ENCODE data around the gene CTBS. TPM values are rescaled to one million over a fixed set of nuclear protein-coding genes. Genes with fewer than 3 reads are reported as not detected.
A peak's percentile ranks its signal among the peaks of the same experiment; 100 is the strongest.

CTBS gene
- total and polyA plus RNA-seq, 2 of the 13 experiments (the other 11 are each of a cell fraction or from before 2014, with no cell fraction given) = 4.7 to 12.4 TPM

DNA sequence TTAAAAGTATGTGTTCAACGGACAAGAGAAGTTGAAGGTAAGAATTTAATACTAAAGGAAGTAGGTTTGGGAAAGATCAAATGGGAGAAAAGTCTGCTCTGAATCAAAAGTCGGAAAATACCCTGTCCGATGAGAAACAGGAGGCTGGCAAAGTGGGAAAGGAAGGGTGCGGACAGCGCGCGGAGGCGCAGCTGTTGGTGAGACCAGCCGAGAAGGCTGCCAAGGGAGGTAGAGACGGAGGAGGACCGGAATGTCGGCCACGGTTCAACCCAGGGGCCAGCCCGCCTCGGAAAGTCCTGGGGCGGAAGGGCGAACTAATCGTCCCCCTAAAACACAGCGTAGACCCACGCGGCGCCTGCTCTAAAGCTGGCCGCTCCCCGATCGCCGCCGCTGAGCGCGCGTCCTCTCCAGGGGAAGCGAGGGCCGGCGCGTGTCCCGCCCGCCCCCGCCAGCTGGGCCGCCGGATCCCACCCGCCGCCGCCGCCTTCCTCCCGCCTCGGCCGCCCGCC, 68.7 kb downstream of the CTBS start:
- WGBS (ENCODE audit: low lambda C conversion rate) = under 1% methylated on average over 13 of the region's 47 CpGs
- Histone ChIP-seq H3K4me1 (ENCODE audit: insufficient read depth, low read length) (peaks cover 56% of the 10 kb centered on the region), H3K27me3 (ENCODE audit: control insufficient read depth in 1 of 2, insufficient read depth in 2 of 2, low read length in 2 of 2) (no peaks in the 10 kb centered on the region), H3K4me2 (ENCODE audit: low read depth, low read length) (peak overlapping the region; percentile 96), H3K9me3 (ENCODE audit: low read length) (no peaks in the 10 kb centered on the region), H4K20me1 (ENCODE audit: insufficient read depth, low read length) (peaks cover 43% of the 10 kb centered on the region), H3K27ac (ENCODE audit: extremely low read length, insufficient read depth, low read length) (peak overlapping the region; percentile 99), H2AFZ (ENCODE audit: low read length) (no peak overlapping the region), H3K9ac (ENCODE audit: insufficient read depth, low read depth, low read length) (peak overlapping the region; percentile 99), H3K36me3 (replicated peaks in 1 of 2; ENCODE audit: control insufficient read depth in 1 of 2, insufficient read depth in 2 of 2, low read length in 2 of 2) (peaks cover 2 to 10% of the 10 kb centered on the region in 2 experiments; a peak in 3 of 5 replicates), H3K4me3 (replicated peaks in 1 of 3; ENCODE audit: insufficient read depth in 1 of 3, low read depth in 2 of 3, low read length in 3 of 3) (peak overlapping the region; percentile 92 to 97 (median 97)), H3K79me2 (ENCODE audit: insufficient read depth, low read length) (peaks cover 54% of the 10 kb centered on the region)
- TSS peak; percentile 51 for BruUV-seq (replicated peaks)
- ChIA-PET POLR2A (interaction anchor here (1.0 to 4.9 kb wide), 12 partner anchors 9 to 1066 kb away, joined by 3 to 90 read pairs (median 5); partner anchors contain the start of genes CTBS and RPF1), CTCF (ENCODE audit: low intra/inter-chr PET ratio, low total read pairs) (no interaction called here)
- ATAC-seq (peak; percentile 55), FAIRE-seq (no peak), DNase-seq (ENCODE audit: low spot score) (no peak)
- in situ Hi-C loops (cut with HindIII; ENCODE audit: extremely low pct_ligation_motif_present, low pct_unique_long_range_greater_than_20kb) (loop anchor here (5.0 kb wide), 1 partner anchor 67 kb away; the partner anchor contains the start of gene CTBS), intact Hi-C loops (cut with micrococcal nuclease; ENCODE audit: unreplicated experiment) (loop anchor here (2.0 to 5.0 kb wide), 2 partner anchors 37 to 69 kb away; partner anchors contain the start of gene CTBS)
- TF ChIP-seq TBL1XR1 (IDR thresholded peaks at IDR 0.05; ENCODE audit: borderline replicate concordance, low read length, partially characterized antibody) (peak; percentile 0), CBFB (CRISPR knock-in tag; IDR thresholded peaks at IDR 0.05) (no peak), ZNF567 (CRISPR knock-in tag; IDR thresholded peaks at IDR 0.05; ENCODE audit: borderline replicate concordance) (no peak), HHEX (CRISPR knock-in tag; IDR thresholded peaks at IDR 0.05) (no peak), TBX2 (CRISPR knock-in tag; IDR thresholded peaks at IDR 0.05; ENCODE audit: borderline replicate concordance) (peak; percentile 29; the same call in 1 of the 2 replicates), AGO2 (optimal IDR thresholded peaks at IDR 0.05; ENCODE audit: low read depth, low read length) (peak; percentile 76), BRD4 (CRISPR knock-in tag; IDR thresholded peaks at IDR 0.05) (0 out of 2 replicates have a peak, but pooled peaks have one; percentile 53), ZNF782 (CRISPR knock-in tag; IDR thresholded peaks at IDR 0.05; ENCODE audit: borderline replicate concordance) (0 out of 2 replicates have a peak, but pooled peaks have one; percentile 39), NFE2L1 (CRISPR knock-in tag; IDR thresholded peaks at IDR 0.05; ENCODE audit: borderline replicate concordance) (no peak)
- TF ChIP-seq, protein P1, sequence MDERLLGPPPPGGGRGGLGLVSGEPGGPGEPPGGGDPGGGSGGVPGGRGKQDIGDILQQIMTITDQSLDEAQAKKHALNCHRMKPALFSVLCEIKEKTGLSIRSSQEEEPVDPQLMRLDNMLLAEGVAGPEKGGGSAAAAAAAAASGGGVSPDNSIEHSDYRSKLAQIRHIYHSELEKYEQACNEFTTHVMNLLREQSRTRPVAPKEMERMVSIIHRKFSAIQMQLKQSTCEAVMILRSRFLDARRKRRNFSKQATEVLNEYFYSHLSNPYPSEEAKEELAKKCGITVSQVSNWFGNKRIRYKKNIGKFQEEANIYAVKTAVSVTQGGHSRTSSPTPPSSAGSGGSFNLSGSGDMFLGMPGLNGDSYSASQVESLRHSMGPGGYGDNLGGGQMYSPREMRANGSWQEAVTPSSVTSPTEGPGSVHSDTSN (CRISPR knock-in tag; IDR thresholded peaks at IDR 0.05) = no peak
- TF ChIP-seq, protein P2, sequence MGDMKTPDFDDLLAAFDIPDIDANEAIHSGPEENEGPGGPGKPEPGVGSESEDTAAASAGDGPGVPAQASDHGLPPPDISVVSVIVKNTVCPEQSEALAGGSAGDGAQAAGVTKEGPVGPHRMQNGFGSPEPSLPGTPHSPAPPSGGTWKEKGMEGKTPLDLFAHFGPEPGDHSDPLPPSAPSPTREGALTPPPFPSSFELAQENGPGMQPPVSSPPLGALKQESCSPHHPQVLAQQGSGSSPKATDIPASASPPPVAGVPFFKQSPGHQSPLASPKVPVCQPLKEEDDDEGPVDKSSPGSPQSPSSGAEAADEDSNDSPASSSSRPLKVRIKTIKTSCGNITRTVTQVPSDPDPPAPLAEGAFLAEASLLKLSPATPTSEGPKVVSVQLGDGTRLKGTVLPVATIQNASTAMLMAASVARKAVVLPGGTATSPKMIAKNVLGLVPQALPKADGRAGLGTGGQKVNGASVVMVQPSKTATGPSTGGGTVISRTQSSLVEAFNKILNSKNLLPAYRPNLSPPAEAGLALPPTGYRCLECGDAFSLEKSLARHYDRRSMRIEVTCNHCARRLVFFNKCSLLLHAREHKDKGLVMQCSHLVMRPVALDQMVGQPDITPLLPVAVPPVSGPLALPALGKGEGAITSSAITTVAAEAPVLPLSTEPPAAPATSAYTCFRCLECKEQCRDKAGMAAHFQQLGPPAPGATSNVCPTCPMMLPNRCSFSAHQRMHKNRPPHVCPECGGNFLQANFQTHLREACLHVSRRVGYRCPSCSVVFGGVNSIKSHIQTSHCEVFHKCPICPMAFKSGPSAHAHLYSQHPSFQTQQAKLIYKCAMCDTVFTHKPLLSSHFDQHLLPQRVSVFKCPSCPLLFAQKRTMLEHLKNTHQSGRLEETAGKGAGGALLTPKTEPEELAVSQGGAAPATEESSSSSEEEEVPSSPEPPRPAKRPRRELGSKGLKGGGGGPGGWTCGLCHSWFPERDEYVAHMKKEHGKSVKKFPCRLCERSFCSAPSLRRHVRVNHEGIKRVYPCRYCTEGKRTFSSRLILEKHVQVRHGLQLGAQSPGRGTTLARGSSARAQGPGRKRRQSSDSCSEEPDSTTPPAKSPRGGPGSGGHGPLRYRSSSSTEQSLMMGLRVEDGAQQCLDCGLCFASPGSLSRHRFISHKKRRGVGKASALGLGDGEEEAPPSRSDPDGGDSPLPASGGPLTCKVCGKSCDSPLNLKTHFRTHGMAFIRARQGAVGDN (CRISPR knock-in tag; IDR thresholded peaks at IDR 0.05) = peak; percentile 7; the same call in 1 of the 2 replicates
- TF ChIP-seq, protein P3, sequence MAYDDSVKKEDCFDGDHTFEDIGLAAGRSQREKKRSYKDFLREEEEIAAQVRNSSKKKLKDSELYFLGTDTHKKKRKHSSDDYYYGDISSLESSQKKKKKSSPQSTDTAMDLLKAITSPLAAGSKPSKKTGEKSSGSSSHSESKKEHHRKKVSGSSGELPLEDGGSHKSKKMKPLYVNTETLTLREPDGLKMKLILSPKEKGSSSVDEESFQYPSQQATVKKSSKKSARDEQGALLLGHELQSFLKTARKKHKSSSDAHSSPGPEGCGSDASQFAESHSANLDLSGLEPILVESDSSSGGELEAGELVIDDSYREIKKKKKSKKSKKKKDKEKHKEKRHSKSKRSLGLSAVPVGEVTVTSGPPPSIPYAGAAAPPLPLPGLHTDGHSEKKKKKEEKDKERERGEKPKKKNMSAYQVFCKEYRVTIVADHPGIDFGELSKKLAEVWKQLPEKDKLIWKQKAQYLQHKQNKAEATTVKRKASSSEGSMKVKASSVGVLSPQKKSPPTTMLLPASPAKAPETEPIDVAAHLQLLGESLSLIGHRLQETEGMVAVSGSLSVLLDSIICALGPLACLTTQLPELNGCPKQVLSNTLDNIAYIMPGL (CRISPR knock-in tag; IDR thresholded peaks at IDR 0.05; ENCODE audit: borderline replicate concordance in 1 of 2, low read depth in 1 of 2) = peak in 1 of 2 experiments; percentile 20; a peak in 1 of 4 replicates
- TF ChIP-seq, protein P4, sequence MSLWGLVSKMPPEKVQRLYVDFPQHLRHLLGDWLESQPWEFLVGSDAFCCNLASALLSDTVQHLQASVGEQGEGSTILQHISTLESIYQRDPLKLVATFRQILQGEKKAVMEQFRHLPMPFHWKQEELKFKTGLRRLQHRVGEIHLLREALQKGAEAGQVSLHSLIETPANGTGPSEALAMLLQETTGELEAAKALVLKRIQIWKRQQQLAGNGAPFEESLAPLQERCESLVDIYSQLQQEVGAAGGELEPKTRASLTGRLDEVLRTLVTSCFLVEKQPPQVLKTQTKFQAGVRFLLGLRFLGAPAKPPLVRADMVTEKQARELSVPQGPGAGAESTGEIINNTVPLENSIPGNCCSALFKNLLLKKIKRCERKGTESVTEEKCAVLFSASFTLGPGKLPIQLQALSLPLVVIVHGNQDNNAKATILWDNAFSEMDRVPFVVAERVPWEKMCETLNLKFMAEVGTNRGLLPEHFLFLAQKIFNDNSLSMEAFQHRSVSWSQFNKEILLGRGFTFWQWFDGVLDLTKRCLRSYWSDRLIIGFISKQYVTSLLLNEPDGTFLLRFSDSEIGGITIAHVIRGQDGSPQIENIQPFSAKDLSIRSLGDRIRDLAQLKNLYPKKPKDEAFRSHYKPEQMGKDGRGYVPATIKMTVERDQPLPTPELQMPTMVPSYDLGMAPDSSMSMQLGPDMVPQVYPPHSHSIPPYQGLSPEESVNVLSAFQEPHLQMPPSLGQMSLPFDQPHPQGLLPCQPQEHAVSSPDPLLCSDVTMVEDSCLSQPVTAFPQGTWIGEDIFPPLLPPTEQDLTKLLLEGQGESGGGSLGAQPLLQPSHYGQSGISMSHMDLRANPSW (CRISPR knock-in tag; IDR thresholded peaks at IDR 0.05; ENCODE audit: borderline replicate concordance) = no peak

Measured in HepG2 (cell line).